Measurements from ENCODE around the gene VSX2. TPM values are rescaled to one million over a fixed set of nuclear protein-coding genes. Genes with fewer than 3 reads are reported as not detected.

VSX2 gene
- total RNA-seq, 3 donors from 2014 or later (not counting 1 experiment from before 2014, with no cell fraction given) = not detected

GRCh38 chr14:74242780-74243042 is 3.5 kb downstream of the VSX2 start:
- Mint-ChIP-seq H3K27ac (no peak overlapping the region), H3K9me3 (no peaks in the 10 kb centered on the region), H3K36me3 (peaks cover 7% of the 10 kb centered on the region), H3K4me3 (no peak overlapping the region), H3K27me3 (ENCODE audit: low read depth in 2 of 2) (peaks cover 71% of the 10 kb centered on the region in 2 donors), H3K4me1 (peaks cover 6 to 10% of the 10 kb centered on the region in 2 donors)
- TF ChIP-seq CTCF (IDR thresholded peaks at IDR 0.05) = no peak
- H3K4me3 ChIP-seq (ENCODE audit: low read length) = no peak overlapping the region
- ATAC-seq = no peak
- H3K27me3 ChIP-seq (ENCODE audit: control insufficient read depth, insufficient read depth, low read length) = peaks cover 67% of the 10 kb centered on the region
- H3K9me3 ChIP-seq (ENCODE audit: control insufficient read depth, insufficient read depth, low read length) = no peaks in the 10 kb centered on the region
- WGBS (ENCODE audit: insufficient coverage) = 37% methylated on average over 4 of the region's 4 CpGs
- intact Hi-C loops (cut with micrococcal nuclease) = no loop called here
- DNase-seq = no peak
- H3K4me1 ChIP-seq (ENCODE audit: control insufficient read depth, insufficient read depth, low read length) = peaks cover 16% of the 10 kb centered on the region
- H3K27ac ChIP-seq (ENCODE audit: low read length) = no peak overlapping the region
- H3K36me3 ChIP-seq (ENCODE audit: control insufficient read depth, insufficient read depth, low read length) = no peaks in the 10 kb centered on the region

- Mint-ChIP-seq H3K27me3 (ENCODE audit: low read depth in 2 of 2) (peaks cover 68 to 69% of the 10 kb centered on the region in 2 donors), H3K4me3 (no peak overlapping the region), H3K9me3 (no peaks in the 10 kb centered on the region), H3K4me1 (peaks cover 6 to 10% of the 10 kb centered on the region in 2 donors), H3K27ac (no peak overlapping the region), H3K36me3 (peaks cover 7% of the 10 kb centered on the region)
- no peak overlapping the region for H3K4me3 ChIP-seq (ENCODE audit: low read length)
- no peak for TF ChIP-seq CTCF (IDR thresholded peaks at IDR 0.05)
- DNase-seq = no peak
- intact Hi-C loops (cut with micrococcal nuclease) = no loop called here
- peaks cover 16% of the 10 kb centered on the region for H3K4me1 ChIP-seq (ENCODE audit: control insufficient read depth, insufficient read depth, low read length)
- no peak for ATAC-seq
- no peak overlapping the region for H3K27ac ChIP-seq (ENCODE audit: low read length)
- no peaks in the 10 kb centered on the region for H3K9me3 ChIP-seq (ENCODE audit: control insufficient read depth, insufficient read depth, low read length)
- H3K27me3 ChIP-seq (ENCODE audit: control insufficient read depth, insufficient read depth, low read length) = peaks cover 63% of the 10 kb centered on the region
- WGBS (ENCODE audit: insufficient coverage) = 10% methylated on average over 5 of the region's 5 CpGs
- H3K36me3 ChIP-seq (ENCODE audit: control insufficient read depth, insufficient read depth, low read length) = no peaks in the 10 kb centered on the region
These were observed 3.8 kb downstream of the VSX2 start for GRCh38 chr14:74243051-74243450.

GRCh38 chr14:74244115-74244514 is 4.9 kb downstream of the VSX2 start:
- peaks cover 54% of the 10 kb centered on the region for H3K27me3 ChIP-seq (ENCODE audit: control insufficient read depth, insufficient read depth, low read length)
- H3K4me3 ChIP-seq (ENCODE audit: low read length) = no peak overlapping the region
- H3K27ac ChIP-seq (ENCODE audit: low read length) = no peak overlapping the region
- ATAC-seq = no peak
- TF ChIP-seq CTCF (IDR thresholded peaks at IDR 0.05) = no peak
- no peaks in the 10 kb centered on the region for H3K9me3 ChIP-seq (ENCODE audit: control insufficient read depth, insufficient read depth, low read length)
- intact Hi-C loops (cut with micrococcal nuclease) = no loop called here
- Mint-ChIP-seq H3K27ac (no peak overlapping the region), H3K9me3 (no peaks in the 10 kb centered on the region), H3K36me3 (peaks cover 7% of the 10 kb centered on the region), H3K4me1 (peaks cover 6 to 10% of the 10 kb centered on the region in 2 donors), H3K27me3 (ENCODE audit: low read depth in 2 of 2) (peaks cover 57 to 63% of the 10 kb centered on the region in 2 donors), H3K4me3 (no peak overlapping the region)
- peaks cover 16% of the 10 kb centered on the region for H3K4me1 ChIP-seq (ENCODE audit: control insufficient read depth, insufficient read depth, low read length)
- H3K36me3 ChIP-seq (ENCODE audit: control insufficient read depth, insufficient read depth, low read length) = no peaks in the 10 kb centered on the region
- no peak for DNase-seq
- 7% methylated on average over 3 of the region's 3 CpGs for WGBS (ENCODE audit: insufficient coverage)

GRCh38 chr14:74245292-74245691 is 6.0 kb downstream of the VSX2 start:
- ATAC-seq = no peak
- H3K9me3 ChIP-seq (ENCODE audit: control insufficient read depth, insufficient read depth, low read length) = no peaks in the 10 kb centered on the region
- intact Hi-C loops (cut with micrococcal nuclease) = no loop called here
- peaks cover 46% of the 10 kb centered on the region for H3K27me3 ChIP-seq (ENCODE audit: control insufficient read depth, insufficient read depth, low read length)
- H3K4me1 ChIP-seq (ENCODE audit: control insufficient read depth, insufficient read depth, low read length) = peaks cover 13% of the 10 kb centered on the region
- Mint-ChIP-seq H3K9me3 (no peaks in the 10 kb centered on the region), H3K36me3 (peaks cover 7% of the 10 kb centered on the region), H3K27ac (no peak overlapping the region), H3K4me1 (peaks cover 6 to 10% of the 10 kb centered on the region in 2 donors), H3K4me3 (no peak overlapping the region), H3K27me3 (ENCODE audit: low read depth in 2 of 2) (peaks cover 56 to 63% of the 10 kb centered on the region in 2 donors)
- no peak overlapping the region for H3K27ac ChIP-seq (ENCODE audit: low read length)
- H3K4me3 ChIP-seq (ENCODE audit: low read length) = no peak overlapping the region
- no peaks in the 10 kb centered on the region for H3K36me3 ChIP-seq (ENCODE audit: control insufficient read depth, insufficient read depth, low read length)
- TF ChIP-seq CTCF (IDR thresholded peaks at IDR 0.05) = no peak
- 81% methylated on average over 7 of the region's 7 CpGs for WGBS (ENCODE audit: insufficient coverage)
- DNase-seq = no peak

All from natural killer cell (primary cell).